Renal pelvis (tissue), 12 donors: ENCODE data around the gene HDAC7. TPM values are rescaled to one million over a fixed set of nuclear protein-coding genes. Genes with fewer than 3 reads are reported as not detected.

Experiments
- DNase-seq: peaks from one replicate; pipeline ENCODE4 v3.0.0-alpha.2; 2013
- long read RNA-seq, 16 experiments: transcript quantifications; one replicate each; lab custom pipeline, GENCODE V29; 2026
- polyA plus RNA-seq, 3 donors: library from polyadenylated mRNA; unstranded; fragments of 120-200 nt; gene quantifications; one replicate each; pipeline ENCODE4 v1.2.1, GENCODE V29; 2013; ENCODE audit not compliant: insufficient read length in 3 of 3

Gene HDAC7
- polyA plus RNA-seq, result 10 to 100 TPM; 80.8 to 93.5 (median 90.2) TPM
- long read RNA-seq, donor 1, partial matches to known transcripts, result 7 of 8 reads
- long read RNA-seq, donor 1, other reads (novel, unspliced or antisense), result 0 of 8 reads
- long read RNA-seq, donor 2, full-length matches to known transcripts, result 6 of 33 reads
- long read RNA-seq, donor 2, partial matches to known transcripts, result 27 of 33 reads
- long read RNA-seq, donor 2, other reads (novel, unspliced or antisense), result 0 of 33 reads
- long read RNA-seq, donor 3, full-length matches to known transcripts, result 1 of 1 reads
- long read RNA-seq, donor 3, partial matches to known transcripts, result 0 of 1 reads
- long read RNA-seq, donor 3, other reads (novel, unspliced or antisense), result 0 of 1 reads
- long read RNA-seq, donor 4, full-length matches to known transcripts, result 5 of 23 reads
- long read RNA-seq, donor 4, partial matches to known transcripts, result 18 of 23 reads
- long read RNA-seq, donor 4, other reads (novel, unspliced or antisense), result 0 of 23 reads
- long read RNA-seq, donor 5, full-length matches to known transcripts, result 2 of 2 reads
- long read RNA-seq, donor 5, partial matches to known transcripts, result 0 of 2 reads
- long read RNA-seq, donor 5, other reads (novel, unspliced or antisense), result 0 of 2 reads
- long read RNA-seq, donor 6, full-length matches to known transcripts, result 3 of 17 reads
- long read RNA-seq, donor 6, partial matches to known transcripts, result 14 of 17 reads
- long read RNA-seq, donor 6, other reads (novel, unspliced or antisense), result 0 of 17 reads
- long read RNA-seq, donor 7, full-length matches to known transcripts, result 5 of 21 reads
- long read RNA-seq, donor 7, partial matches to known transcripts, result 16 of 21 reads
- long read RNA-seq, donor 7, other reads (novel, unspliced or antisense), result 0 of 21 reads
- long read RNA-seq, donor 8, full-length matches to known transcripts, result 1 of 1 reads
- long read RNA-seq, donor 8, partial matches to known transcripts, result 0 of 1 reads
- long read RNA-seq, donor 8, other reads (novel, unspliced or antisense), result 0 of 1 reads
- long read RNA-seq, donor 9, full-length matches to known transcripts, result 4 of 15 reads
- long read RNA-seq, donor 9, partial matches to known transcripts, result 11 of 15 reads
- long read RNA-seq, donor 9, other reads (novel, unspliced or antisense), result 0 of 15 reads
- long read RNA-seq, donor 10, full-length matches to known transcripts, result 8 of 14 reads
- long read RNA-seq, donor 10, partial matches to known transcripts, result 6 of 14 reads
- long read RNA-seq, donor 10, other reads (novel, unspliced or antisense), result 0 of 14 reads
- long read RNA-seq, donor 11, partial matches to known transcripts, result 0 of 2 reads
- long read RNA-seq, donor 11, other reads (novel, unspliced or antisense), result 0 of 2 reads
- long read RNA-seq, donor 12, full-length matches to known transcripts, result 5 of 28 reads
- long read RNA-seq, donor 12, partial matches to known transcripts, result 23 of 28 reads
- long read RNA-seq, donor 12, other reads (novel, unspliced or antisense), result 0 of 28 reads
- long read RNA-seq, donor 13, partial matches to known transcripts, result 9 of 11 reads
- long read RNA-seq, donor 13, other reads (novel, unspliced or antisense), result 0 of 11 reads
- long read RNA-seq, donor 14, result 0 reads
- long read RNA-seq, donor 15, full-length matches to known transcripts, result 5 of 27 reads
- long read RNA-seq, donor 15, partial matches to known transcripts, result 22 of 27 reads
- long read RNA-seq, donor 15, other reads (novel, unspliced or antisense), result 0 of 27 reads
- long read RNA-seq, donor 16, full-length matches to known transcripts, result 6 of 26 reads
- long read RNA-seq, donor 16, partial matches to known transcripts, result 20 of 26 reads
- long read RNA-seq, donor 16, other reads (novel, unspliced or antisense), result 0 of 26 reads

DNA sequence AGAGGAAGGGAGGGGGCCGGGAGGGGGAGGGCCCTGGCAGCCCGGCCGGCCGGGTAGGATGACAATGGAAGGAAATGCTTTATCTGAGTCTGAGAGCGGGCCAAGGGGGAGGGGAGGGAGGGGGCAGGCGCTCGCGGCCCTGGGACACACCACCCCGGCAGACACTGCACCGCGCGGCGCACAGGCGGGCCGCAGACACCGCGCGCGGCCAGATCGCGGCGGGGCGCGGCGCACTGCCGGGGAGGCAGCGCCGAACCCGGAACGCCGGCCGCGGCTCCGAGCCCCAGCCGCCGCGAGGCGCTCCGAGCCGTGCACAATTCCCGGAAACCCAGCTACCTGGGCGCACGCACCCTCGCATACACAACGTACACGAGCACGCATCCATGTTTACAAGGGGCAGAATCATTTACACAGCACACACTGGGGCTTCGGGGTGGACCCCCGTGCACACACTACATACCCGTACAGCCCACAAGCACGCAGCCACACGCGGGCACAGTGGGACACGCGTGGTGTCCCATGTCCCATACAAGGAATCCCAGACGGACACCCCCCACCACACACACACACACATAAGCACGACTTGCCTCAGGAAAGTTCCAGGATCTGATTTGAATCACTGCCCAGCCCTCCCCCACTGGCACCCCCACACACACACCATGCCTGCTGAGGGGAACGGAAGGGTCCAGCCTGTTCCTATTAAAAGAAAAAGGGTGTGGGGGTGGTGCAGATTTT is at the start of gene HDAC7:
HDAC7 (minus strand) TSS at position 8 of the 735 bp plus-strand sequence. CDS start 118 bp downstream, outside the sequence.
- peak; percentile 83 for DNase-seq

DNA sequence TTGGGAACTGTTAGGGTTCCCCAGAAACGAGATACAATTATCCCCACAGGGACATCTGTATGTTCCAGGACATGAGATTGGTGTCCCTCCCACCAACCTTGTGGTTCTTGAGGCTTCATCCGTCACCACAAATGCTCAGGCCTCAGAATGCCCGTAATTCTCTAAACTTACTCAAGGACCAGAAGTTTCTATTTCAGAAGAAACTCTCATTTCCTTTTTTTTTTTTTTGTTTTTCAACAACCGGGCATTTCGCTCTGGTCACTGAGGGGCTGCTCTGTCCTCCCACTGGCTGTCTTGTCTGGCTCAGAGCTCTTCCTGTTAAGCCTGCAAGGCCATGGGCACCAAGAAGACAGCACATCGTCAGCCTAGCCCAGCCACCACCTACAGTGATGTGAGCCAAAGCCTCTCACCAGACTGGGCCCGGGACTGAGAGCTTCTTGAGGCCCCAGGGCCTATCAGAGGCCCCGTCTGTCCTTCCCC is 48.9 kb upstream of the HDAC7 start:
- no peak for DNase-seq

DNA sequence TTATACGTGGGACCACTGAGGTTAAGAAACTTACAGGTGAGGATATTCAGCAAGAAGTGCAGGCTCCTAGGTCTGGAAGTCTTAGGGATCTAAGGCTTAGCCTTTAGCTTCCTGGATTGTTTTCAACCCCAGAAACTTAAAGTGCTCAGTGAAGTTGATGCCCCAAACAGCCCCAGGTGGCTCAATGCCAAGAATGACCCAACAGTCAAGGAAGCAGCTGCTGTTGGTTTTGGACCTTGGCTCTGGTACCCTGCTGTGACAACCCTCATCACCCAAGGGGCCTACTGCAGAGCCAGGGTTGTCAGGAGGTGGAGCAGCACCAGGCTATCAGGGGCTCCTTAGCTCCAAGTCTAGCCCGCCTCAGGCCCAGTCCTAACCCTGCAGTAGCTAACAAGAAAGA is 48.3 kb upstream of the HDAC7 start:
- DNase-seq, result no peak

DNA sequence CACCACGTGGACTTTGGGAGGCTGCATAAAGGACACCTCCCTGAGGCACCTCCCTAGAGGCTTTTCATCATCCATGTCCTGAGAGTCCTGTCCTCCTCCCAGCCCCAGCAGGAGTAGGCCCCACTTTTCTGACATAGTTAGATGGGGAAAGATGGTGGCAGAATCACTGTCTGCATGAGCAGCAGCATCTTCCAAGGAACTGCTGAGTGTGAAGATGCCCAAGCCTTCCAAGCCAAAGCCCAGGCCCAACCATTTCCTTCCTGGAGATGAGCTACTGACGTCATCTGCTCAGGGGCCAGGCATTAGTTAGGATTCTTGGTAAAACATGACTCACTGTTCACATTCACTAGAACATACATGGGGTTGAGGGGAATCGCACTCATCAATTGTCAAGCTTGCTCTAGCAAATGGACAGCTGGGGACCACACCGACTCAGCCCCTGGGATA is 47.8 kb upstream of the HDAC7 start:
- no peak for DNase-seq

DNA sequence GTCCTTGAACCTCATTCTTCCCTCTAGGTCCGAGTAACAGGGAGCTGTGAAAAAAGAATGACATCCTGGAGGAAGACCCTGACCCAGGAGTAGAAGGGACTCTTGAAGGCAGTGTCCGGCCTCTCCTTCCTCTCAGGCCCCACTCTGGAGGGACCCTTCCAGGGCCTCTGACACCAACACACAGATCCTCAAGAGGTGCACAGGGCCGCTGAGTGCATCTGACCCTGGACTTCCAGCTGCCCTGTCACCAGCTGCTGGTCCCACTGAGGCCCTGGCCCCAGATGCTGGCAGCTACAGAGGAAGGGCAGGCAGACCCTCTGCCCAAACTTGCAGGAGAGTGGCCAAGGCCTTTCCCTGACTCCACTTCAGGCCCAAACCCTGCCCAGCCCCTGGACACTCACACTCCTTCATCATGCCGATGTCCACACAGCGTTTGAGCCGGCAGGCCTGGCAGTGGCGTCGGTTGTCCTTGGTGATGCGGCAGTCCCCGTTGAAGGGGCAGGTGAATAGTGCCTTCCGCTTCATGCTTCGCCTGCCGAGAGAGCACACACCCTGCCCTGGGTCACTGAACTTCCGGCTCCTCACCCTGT is 45.0 kb upstream of the HDAC7 start:
- no peak for DNase-seq

DNA sequence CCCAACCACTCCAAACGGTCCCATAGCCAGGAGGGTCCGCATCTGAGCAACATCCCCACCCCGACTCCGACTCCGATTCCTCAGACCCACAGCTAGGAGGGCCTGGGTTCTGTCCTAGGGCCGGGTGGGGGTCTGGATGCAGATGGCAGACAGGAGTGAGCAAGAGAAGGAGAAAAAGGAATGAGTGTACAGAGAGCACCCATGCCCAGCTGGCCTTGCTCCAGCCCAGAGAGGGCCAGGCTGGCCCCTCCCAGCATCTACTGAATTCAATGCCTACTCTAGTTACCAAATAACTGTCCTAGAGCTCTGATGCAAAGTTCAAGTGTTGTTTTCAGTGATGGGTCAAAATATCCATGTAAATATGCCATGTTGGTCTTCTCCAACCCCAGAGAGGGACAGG is 44.3 kb upstream of the HDAC7 start:
- DNase-seq, result no peak

DNA sequence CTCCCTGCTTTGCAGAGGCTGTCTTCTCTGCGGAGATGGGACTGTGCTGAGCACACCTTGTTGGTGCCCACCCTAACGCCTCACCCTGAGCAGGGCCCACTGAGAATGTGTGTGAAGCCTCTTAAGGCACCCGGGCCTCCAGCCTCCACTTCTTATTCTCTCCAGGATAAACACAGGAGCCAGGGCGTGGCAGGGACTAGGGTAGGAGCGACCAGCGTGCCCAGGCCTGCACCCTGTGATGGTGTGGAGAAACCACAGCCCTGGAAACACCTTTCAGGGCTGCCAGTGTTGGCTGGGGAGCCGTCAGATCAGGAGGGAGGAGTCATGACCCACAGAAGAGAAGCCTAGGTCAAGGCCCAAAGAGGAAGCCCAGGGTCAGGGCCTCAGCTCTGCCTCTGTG is 43.8 kb upstream of the HDAC7 start:
- DNase-seq, result no peak

DNA sequence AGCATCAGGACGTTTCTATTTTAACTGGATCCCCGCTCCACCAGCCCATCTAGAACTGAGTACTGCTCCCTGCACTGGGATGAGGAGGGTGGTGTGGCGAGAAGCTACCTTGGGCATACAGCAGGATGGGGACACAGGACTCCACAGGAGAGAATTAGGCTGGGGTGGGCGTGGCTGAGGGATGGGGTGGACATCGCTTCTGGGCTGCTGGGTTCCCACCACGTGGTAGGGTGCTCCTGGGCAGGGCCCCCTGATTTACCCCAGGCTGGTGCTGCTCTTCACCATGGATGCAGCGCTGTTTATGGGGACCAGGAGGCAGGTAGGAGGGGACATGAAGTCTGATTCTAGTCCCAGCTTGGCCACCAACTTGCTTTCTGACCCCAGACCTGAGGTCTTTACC is 43.2 kb upstream of the HDAC7 start:
- DNase-seq, result no peak

DNA sequence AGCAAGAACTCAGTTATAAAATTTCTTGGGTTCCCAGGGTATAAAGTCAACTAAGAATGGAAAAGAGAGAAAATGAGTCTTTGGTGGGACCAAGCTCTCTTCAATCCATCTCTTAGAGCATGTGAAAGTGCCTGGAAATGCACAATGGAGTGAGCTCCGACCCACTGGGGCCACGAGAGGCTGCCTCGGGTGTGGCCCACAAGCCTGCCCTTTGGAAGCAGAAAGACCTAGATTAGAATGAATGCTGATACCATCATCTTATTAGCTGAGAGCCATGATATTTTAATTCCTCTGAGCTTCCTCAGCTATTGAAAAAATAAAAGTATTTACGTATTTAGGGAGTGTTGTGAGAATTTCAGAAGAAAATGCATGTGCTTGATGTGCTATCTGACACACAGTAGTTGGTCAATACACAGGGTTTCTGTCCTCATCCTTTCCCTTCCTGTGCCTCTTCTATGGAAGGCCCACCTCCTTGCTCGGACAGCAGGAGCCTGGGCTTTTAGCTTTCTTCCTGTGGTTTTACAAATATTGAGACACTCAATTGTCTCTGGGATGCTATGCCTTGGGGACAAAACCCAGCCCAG is 42.6 kb upstream of the HDAC7 start:
- DNase-seq, result no peak

DNA sequence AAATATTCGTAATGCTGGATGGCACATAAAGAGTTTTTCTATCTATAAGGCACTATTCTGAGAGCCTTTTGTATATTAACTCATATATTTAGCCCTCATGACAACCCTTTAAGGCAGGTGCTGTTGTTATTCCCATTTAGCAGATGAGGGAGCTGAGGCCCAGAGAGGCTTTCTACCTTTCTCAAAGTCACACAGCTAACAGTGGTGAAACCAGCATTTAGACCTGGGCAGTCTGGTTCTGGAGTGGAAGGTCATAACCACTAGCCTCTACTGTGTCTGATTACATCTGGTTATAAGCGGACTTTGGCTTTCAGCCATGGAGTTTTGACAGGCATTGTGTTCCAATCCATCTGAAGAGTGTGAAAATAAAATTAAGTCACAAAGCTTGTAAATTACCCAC is 41.2 kb upstream of the HDAC7 start:
- no peak for DNase-seq

DNA sequence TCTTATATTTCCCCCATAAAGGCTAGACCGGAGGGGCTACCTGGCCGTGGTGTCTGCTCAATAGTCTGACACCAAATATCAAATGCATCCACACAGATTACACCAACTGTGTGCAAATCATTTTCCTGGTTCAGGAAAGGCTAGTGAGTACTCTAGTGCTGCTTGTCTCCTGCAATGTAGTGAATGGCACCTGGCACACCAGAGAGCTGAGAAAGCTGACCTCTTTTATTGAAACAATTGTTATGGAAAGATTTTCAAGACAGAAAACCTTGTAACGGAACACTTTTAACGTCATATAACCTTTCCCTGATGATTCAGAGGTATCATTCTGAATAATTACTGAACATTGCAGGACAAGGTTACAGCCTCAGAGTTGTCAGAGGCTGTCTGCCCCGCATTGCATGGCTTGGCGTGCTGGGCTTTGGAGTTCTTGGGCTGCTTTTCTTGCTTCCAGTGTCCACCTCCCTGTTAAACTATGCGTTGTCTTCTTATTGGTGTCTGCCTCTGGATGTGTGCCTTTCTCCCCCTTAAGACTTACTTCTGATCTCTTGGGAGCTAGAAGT is 40.7 kb upstream of the HDAC7 start:
- DNase-seq, result no peak

DNA sequence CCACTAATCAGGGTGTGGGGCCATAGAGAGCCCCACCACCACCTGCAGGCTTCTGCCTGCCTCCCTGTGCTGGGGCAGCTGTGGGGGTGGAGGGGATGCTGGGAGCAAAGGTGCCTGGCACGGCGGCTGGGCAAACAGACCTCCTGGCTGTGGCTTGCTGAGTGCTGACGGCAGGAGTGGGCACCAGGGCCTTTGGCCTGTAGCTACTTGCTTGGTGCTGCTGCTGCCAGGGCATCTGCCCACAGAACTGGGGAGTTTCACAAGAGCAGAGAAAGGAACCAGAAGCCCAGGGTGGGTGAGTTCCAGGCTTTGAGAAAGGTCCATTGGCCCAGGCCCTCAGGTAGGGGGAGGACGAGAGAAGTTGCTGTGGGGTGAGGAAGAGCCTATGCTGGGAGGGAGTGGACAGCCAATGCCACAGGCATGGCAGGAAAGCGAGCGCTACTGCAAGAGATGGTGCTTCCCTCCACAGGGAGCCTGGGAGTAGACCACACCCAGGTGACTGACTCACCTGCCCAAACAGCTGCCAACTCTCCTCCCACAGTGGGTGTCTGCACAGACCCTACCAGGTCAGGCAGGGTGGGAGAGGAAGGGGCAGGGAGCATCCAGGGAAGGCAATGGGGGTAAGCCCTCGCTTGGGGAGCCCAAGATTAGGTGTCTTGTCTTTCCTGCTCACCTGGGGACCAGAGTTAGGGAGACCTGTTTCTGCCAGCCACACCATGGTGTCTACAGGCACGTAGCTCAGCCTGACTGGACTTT is 39.0 kb upstream of the HDAC7 start:
- no peak for DNase-seq

DNA sequence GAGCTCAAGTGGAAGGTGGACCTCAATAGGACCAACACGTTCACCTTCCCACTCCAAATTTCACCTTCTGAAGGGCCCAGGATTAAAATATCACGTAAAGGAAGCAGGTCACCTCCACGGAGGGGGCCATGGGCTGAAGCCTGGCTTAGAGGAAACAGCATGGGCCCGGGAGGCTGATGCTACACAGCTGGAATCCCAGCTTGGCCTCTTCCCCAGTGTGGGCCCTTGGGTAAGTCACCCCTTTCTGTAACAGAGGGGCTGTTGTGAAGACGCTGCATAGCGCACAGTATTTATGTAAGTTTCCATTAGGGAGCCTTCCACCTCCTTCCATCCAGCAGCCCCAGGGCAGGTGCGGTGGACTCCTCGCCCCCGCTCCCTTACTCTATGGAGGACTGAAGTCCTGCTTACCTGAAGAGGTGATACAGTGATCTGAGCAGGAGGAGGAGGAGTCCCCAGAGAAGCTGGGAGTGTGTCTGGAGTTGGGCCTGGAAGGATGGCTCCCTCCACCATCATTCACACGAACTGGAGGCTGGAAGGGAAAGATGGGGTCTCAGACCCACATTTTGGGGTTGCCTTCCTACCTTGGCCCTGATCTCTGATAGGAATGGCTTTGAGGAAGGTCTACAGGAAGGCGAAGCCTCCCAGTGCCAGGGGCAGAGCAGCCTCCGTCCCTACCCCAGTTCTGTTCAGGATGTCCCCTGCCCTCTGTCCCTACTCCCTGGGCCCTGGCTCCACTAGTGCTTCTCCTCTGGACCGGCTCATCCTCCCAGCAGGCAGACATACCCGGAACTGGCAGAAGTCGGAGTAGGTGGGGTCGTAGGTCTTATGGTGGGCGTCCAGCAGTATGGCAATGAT is 37.2 kb upstream of the HDAC7 start:
- no peak for DNase-seq

DNA sequence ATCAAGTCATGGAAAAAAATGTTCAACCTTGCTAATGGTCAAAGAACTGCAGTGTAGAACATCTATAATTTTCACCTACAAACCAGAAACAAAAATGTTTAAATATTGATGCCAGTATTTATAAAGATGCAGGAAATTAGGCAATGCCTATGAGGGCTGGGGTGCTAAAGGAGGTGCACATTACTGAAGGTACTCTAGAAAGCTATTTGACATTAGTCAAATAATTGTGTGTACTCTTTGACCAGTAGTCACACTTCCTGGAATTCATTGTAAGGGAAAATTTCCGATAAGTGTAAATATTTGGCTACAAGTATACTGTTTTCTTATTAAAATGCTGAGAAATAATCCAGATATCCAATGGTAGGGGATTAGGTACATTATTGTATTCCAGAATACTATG is 36.4 kb upstream of the HDAC7 start:
- no peak for DNase-seq

DNA sequence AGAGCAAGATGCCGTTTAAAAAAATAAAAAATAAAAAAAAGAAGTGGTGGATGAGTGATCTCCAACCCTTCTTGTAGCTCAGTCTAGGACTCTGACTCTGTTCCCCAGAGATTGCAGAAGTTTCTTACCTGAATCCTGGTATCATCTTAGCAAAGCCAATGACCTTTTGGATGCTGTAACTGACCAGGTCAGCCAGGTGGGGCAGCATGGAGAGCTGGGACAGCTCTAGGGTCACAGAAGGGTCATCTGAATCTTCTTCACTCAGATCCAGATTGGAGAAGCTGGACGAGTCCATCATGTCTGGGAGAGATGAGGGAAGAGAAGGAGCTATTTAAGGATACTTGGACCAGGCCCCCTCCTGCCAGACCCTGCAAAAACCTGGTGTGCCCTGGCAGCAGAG is 35.8 kb upstream of the HDAC7 start:
- no peak for DNase-seq

DNA sequence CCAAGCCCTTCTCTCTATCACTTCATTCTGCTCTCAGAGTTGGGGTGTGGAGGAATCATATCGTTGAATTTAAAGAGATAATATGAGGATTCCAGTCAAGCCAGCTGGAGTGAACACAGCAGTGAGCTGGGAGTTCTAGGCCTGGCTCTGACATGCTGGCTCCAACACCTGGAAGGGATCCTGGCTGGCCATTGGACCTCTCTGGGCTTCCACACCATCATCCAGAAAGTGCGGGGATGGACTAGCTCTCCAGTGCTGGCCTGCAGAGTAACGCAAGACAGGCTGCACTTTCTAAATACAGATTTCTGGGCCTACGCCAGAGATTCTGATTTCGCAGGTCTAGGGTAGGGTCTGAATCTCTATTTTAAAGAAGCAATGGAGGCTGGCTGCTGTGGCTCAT is 34.8 kb upstream of the HDAC7 start:
- no peak for DNase-seq

DNA sequence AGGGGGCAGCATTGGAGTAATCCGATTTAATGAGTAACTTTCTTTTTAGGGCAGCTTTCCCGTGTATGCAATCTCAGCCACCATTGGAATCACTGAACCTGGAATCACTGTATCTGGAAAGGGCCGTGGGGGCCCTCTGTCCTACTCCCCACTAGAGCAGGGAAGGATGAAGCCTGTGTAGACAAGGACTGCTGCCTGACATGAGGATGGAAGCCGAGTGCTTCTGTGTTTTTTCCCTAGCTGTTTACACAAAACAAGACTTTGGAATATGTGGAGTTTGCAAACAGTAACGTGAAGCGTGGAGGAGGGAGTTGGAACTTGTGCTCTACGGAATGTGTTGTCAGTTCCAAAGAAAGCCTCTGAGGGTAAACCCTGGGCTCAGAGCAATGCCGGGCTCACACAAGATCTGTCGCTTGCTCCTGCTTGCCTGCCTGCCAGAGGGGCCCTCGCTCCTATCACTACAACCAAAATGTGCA is 32.4 kb upstream of the HDAC7 start:
- no peak for DNase-seq
